Measurements from ENCODE around the gene RELB.
"Not testable (repeated sequence)": the region's sequence is repeated elsewhere in the genome, so short reads cannot be mapped to it uniquely, and the experiment has no call there.

RELB gene

GRCh38 chr19:44987148-44987675 lies 14.1 kb upstream of the RELB start:
- no peak for DNase-seq

GRCh38 chr19:44988273-44988672 lies 13.0 kb upstream of the RELB start:
- DNase-seq = no peak

DNA sequence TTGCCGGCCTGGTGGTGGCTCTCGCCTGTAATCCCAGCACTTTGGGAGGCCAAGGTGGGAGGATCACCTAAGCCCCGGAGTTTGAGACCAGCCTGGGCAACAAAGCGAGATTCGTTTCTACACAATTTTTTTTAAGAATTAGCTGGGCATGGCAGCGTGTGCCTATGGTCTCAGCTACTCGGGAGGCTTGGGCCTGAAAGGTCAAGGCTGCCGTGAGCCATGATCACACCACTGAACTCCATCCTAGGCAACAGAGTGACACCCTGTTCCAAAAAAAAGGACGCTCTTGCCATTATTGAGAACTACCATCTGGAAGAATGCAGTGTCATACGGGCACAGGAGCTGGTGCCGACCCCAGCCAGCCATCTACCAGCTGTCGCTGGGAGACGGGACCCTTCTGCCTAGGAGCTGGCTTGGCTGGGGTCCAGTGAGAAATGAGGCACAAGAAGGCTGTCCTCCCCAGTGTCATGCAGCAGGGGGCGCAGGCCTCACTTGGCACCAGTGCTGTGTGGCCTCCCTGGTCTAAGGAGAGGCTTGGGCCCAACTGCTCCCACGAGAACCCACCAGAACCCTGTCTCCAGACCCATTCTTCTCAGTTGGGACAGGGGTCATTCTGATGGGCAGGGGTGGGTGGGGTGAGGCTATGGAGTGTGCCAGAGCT lies 12.2 kb upstream of the RELB start:
- DNase-seq = peak; percentile 79

DNA sequence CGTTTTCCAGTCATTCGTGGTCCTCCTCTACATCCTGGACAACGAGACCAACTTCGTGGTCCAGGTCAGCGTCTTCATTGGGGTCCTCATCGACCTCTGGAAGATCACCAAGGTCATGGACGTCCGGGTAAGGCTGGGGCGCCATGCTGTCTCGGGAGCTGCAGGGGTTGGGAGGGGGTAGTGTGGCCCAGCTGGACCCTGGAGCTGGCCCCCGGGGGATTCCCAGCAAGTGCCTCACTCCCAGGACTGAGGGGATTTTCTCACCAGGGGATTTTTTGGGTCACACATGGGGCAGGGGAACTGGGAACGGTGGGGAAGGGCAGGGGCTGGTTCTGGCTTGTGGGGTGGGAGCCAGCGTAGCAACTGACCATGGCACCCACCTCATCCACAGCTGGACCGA lies 10.8 kb upstream of the RELB start:
- no peak for DNase-seq

- no peak for DNase-seq
These were observed 10.3 kb upstream of the RELB start for GRCh38 chr19:44990966-44991365.

- DNase-seq = no peak
These were observed 8.7 kb upstream of the RELB start for GRCh38 chr19:44992336-44993163.

DNA sequence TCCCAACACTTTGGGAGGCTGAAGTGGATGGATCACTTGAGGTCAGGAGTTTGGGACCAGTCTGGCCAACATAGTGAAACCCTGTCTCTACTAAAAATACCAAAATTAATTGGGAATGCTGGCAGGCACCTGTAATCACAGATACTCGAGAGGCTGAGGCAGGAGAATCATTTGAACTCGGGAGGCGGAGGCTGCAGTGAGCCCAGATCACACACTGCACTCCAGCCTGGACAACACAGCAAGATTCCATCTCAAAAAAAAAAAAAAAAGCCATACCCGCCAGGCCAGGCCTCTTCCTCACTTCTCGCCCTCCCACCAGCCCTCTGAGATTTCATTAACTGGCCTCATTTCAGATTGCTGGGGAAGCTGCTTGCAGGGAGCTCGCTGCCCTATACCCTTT lies 7.7 kb upstream of the RELB start:
- no peak for DNase-seq

DNA sequence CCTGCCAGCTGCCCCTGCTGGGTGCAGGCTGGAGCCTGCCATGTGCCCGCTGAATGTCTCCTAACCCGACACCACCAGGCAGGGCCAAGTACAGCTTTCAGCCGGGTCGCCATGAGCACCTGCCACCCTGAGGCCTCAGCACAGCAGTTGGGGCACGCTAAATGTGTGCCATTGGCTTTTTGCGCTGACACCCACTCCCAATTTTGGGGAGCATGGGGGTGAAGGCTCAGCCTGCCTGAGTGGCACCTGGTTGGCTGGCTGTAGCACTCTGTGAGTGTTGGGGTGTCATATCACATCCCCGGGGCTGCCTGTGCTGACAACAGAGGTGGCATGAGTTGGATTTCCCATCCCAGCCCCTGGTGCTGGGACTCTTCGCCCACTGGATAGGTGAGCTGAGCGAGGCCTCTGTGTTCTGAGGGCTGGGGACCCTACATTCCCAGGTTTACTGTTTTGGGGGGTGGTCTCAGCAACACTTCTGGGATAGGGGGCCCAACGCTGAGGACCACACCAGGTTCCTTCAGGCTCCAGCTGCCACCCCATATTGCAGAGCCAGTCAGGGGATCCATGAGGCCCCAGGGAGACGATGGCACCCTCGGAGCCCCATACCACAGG lies 7.2 kb upstream of the RELB start:
- DNase-seq = no peak

GRCh38 chr19:44998025-44998424 lies 3.2 kb upstream of the RELB start:
- no peak for DNase-seq

DNA sequence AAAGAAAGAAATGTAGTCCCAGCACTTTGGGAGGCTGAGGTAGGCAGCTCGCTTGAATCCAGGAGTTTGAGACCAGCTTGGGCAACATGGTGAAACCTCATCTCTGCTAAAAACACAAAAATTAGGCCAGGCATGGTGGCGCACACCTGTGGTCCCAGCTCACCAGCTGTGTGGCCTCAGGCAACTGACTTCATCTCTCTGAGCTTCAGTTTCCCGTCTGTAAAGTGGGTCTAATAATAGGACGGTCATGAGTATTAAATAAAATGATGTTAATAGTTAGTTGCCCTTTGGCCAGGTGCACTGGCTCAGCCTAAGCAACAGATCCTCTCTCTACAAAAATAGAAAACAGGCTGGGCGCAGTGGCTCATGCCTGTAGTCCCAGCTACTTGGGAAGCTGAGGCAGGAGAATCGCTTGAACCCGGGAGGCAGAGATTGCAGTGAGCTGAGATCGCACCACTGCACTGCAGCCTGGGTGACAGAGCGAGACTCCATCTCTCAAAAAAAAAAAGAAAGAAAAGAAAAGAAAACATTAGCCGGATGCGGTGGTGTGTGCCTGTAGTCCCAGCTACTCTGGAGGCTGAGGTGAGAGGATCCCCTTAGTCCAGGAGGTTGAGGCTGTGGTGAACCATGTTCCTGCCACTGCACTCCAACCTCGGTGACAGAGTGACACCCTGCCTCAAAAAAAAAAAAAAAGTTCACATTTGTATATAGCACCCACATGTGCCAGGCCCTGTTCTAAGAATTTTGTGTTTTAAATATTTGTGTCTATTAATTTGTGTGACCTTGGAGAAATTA lies 1.9 kb upstream of the RELB start:
- DNase-seq = not testable (repeated sequence)

- not testable (repeated sequence) for DNase-seq
These were observed 599 bp upstream of the RELB start for GRCh38 chr19:45000665-45001064.

DNA sequence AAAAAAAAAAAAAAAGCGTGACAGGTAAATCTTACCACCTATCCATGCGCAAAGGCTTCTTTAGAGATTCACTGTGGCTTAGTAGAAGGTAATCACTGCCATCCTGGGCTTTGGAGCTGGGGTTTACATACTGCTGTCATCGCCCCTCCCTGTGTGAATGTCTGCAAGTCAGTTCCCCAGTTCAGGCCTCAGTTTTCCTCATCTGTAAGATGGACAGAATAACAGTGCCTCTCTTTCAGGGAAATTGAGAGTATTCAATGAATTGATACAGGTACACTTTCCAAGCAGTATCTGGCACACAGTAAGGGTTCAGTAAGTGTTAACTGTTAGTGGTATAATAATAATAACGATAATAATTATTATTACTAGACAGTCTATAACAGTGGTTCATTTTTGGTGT lies 2.2 kb downstream of the RELB start:
- DNase-seq = no peak

GRCh38 chr19:45005787-45006186 lies 4.5 kb downstream of the RELB start:
- DNase-seq = no peak

- no peak for DNase-seq
These were observed 7.3 kb downstream of the RELB start for GRCh38 chr19:45008552-45008951.

DNA sequence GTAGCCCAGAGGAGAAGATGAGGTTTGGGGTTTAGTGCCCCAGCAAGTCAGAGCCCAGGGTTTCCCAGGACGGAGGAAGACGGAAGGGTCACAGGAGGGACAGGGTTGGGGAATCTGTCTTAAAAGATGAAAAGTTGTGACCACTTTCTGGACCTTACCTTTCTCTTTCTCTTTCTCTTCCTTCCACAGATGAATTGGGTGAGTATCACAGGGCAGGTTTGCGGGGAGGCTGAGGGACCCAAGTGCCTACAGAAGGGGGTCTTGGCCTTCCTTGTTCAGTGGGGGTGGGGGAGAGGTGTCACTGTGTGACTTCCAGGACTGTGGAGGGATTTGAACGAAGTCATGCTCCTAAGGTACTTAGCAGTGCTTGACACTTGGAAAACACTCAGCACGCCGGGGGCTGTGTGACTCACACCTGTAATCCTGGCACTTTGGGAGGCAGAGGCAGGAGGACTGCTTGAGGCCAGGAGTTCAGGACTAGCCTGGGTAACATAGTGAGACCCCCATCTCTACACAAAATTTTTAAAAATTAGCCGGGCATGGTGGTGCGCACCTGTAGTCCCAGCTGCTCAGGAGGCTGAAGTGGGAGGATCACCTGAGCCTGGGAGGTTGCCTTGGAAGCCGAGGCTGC lies 8.5 kb downstream of the RELB start:
- DNase-seq = no peak

- DNase-seq = no peak
These were observed 9.0 kb downstream of the RELB start for GRCh38 chr19:45010306-45010705.

GRCh38 chr19:45011959-45012358 lies 10.7 kb downstream of the RELB start:
- no peak for DNase-seq

GRCh38 chr19:45016388-45017314 lies 15.4 kb downstream of the RELB start:
- peak; percentile 78 for DNase-seq

- DNase-seq = no peak
These were observed 17.9 kb downstream of the RELB start for GRCh38 chr19:45019187-45019586.

GRCh38 chr19:45020071-45020470 lies 18.8 kb downstream of the RELB start:
- no peak for DNase-seq

DNA sequence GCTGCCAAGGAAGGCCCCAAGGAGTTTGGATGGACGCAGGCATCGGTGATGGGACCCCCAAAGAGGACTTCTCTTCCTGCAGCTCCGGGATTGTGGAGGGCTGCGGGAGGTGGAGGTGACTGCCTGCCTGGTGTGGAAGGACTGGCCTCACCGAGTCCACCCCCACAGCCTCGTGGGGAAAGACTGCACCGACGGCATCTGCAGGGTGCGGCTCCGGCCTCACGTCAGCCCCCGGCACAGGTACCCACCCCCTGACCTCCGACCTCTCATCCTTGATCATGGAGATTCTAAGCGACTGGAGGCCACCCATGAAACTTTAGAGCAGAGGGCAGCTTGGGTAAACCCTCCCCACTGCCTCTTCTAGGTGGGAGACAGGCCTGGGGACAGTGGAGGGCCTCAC lies 20.7 kb downstream of the RELB start:
- no peak for DNase-seq

Measured in stimulated activated CD8-positive, alpha-beta memory T cell treated with anti-CD3 and anti-CD28 coated beads, Interleukin-4, amount 100 ng/mL, for 48 hours (primary cell).